HL-60/S4 treated with phorbol 12-myristate 13-acetate at 8.2 ng/mL for 4 days and 3 days (cell line): ENCODE results near the gene TACR2.
"Not testable (repeated sequence)": the region's sequence is repeated elsewhere in the genome, so short reads cannot be mapped to it uniquely, and the experiment has no call there.

Experiments
- in situ Hi-C: fragments of 300-500 bp; cut with MboI; formaldehyde crosslinking; loops from 2 replicates; pipeline ENCODE4 v1.15.0; 2022; ENCODE audit warnings: low sequenced_read_pairs

The TACR2 gene

GRCh38 chr10:69451209-69451783, 34.6 kb upstream of the TACR2 start, which contains the start of gene TSPAN15:
Gene TSPAN15, plus strand, starts transcription at chr10:69451465. Its CDS starts 130 bp downstream, at chr10:69451595.
- in situ Hi-C loops, result no loop called here

- in situ Hi-C loops, result not testable (repeated sequence)
These were observed 33.7 kb upstream of the TACR2 start for GRCh38 chr10:69450395-69450794.

- in situ Hi-C loops, result no loop called here
These were observed 33.1 kb upstream of the TACR2 start for GRCh38 chr10:69449841-69450240.

GRCh38 chr10:69446650-69447151, 30.0 kb upstream of the TACR2 start:
- in situ Hi-C loops, result no loop called here

GRCh38 chr10:69446229-69446628, 29.5 kb upstream of the TACR2 start:
- in situ Hi-C loops, result no loop called here

- in situ Hi-C loops, result no loop called here
These were observed 28.3 kb upstream of the TACR2 start for GRCh38 chr10:69445041-69445440.

GRCh38 chr10:69443354-69443753, 26.6 kb upstream of the TACR2 start:
- in situ Hi-C loops, result no loop called here

GRCh38 chr10:69439813-69440506, 23.2 kb upstream of the TACR2 start:
- in situ Hi-C loops, result no loop called here

GRCh38 chr10:69439350-69439739, 22.6 kb upstream of the TACR2 start:
- in situ Hi-C loops, result no loop called here

GRCh38 chr10:69438536-69439349, 22.0 kb upstream of the TACR2 start:
- in situ Hi-C loops, result no loop called here

GRCh38 chr10:69437321-69438259, 20.9 kb upstream of the TACR2 start:
- in situ Hi-C loops, result no loop called here

GRCh38 chr10:69435966-69436520, 19.3 kb upstream of the TACR2 start:
- in situ Hi-C loops, result no loop called here

GRCh38 chr10:69434926-69435325, 18.2 kb upstream of the TACR2 start:
- in situ Hi-C loops, result no loop called here

GRCh38 chr10:69434169-69434568, 17.5 kb upstream of the TACR2 start:
- in situ Hi-C loops, result no loop called here

GRCh38 chr10:69428165-69428564, 11.4 kb upstream of the TACR2 start:
- in situ Hi-C loops, result no loop called here

GRCh38 chr10:69426376-69426727, 9.6 kb upstream of the TACR2 start:
- in situ Hi-C loops, result no loop called here

- in situ Hi-C loops, result no loop called here
These were observed 9.0 kb upstream of the TACR2 start for GRCh38 chr10:69425511-69426298.

GRCh38 chr10:69425041-69425440, 8.3 kb upstream of the TACR2 start:
- in situ Hi-C loops, result no loop called here

GRCh38 chr10:69422676-69423075, 6.0 kb upstream of the TACR2 start:
- in situ Hi-C loops, result loop anchor here (25.0 kb wide), 1 partner anchor 215 kb away; the partner anchor contains the start of gene FAM241B
